Mesenteric fat pad (tissue), 1 donor: ENCODE measurements around the gene ACVR1B. TPM values are rescaled to one million over a fixed set of nuclear protein-coding genes. Genes with fewer than 3 reads are reported as not detected.

Source experiments
- DNase-seq: peaks from one replicate; pipeline ENCODE4 v3.0.0-alpha.2; 2020; ENCODE audit warnings: low spot score
- total RNA-seq: library from RNA; stranded (reverse); fragmentation: NEBNext Ultra II Directional; extraction: Animal tissue kit (Norgen Biotek cat#: 25700); gene quantifications from one replicate; pipeline ENCODE4 v1.2.1, GENCODE V29; 2021
- donor health status: DM: yes; HTN: yes; CAD: no.

The ACVR1B gene
- total RNA-seq, 1 donor from 2014 or later, result 40.9 TPM

DNA sequence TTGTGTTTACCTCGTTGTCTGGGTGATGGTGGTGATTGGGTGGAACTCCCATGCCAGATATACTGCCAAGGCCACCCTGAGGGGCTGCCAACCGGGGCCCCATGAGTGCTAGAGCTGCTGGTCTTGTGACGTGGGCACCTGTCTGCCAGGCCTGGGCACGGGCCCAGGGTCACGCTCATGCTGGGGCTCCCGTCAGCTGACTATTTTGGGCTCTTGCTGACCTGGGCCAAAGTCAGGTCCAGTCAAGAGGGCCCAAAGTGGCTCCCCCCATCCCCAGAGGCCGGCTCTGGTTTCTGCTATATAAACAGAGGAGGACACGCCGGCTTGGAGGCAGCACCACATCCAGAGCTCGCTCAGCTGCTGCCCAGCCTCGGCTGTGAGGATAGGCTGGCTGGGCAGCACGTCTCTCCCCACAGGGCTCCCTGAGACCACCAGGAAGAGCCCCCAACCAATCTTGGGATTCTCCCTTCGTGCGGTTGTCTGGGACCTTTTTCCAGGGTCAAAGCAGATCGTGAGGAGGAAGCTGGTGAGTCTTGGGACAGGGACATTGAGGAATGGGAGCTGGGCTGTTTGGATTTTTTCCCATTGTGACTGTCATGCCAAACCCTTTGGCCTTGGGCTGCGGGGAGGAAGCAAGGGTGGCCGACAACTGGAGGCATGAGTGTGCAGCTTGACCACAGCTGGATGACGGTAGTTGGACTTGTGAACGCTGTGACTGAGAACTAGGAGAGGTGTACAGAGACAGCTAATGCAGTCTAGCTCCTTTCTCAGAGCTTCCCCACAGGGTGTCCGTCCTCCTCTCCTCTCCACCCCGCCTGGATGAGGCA is 92.1 kb downstream of the ACVR1B start:
- DNase-seq, result no peak

DNA sequence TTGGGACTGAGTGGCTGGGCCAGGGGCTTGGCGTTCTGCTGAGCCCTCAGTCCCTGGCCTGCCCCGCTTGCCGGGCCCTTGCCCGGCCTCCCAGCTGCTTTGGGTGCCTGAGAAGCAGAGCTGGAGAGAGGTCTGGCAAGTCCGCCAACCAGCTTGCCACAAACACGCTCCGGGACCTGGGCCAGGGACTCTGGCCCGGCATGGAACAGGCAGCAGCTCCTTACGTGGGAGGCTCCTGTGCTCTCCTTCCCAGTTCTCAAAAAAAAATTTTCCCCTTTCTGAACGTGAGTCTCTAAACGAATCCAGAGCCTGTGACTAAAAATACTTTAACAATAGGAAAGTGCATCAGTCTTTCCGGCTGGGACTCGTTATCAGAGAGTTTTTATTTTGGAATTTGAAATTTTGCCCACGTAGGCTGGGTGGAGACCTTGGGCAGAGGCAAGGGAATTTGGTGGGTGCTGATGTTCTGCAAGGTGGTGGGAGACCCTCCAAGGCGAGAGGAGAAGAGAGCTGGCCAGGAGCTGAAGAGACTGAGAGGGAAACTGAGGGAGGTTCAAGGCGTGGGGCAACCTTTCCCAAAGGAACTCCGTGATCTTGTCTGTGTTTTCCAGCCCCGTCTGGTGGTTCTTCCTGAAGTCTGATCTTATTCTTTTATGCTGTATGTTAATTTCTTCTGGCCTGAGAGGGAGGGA is 92.9 kb downstream of the ACVR1B start:
- no peak for DNase-seq

DNA sequence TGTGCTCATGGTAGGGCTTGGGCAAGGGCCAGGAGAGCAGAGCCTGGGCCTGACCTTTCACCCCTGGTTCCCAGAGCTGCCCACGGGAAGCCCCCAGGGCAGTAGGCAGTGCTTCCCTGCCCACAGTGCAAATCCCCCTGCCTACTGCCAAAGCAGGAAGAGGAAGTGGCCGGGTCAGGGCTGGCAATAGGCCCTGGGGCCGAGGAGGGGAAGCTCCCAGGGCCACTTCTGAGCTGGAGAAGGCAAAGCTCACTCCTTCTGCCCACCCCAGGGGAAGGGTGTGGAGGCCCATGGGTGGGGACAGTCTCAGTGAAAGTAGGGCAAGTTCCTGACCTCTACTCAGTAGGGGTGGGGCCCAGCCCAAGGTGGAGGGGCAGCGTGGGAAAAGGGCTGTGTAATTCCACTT is 94.3 kb downstream of the ACVR1B start:
- no peak for DNase-seq

Other genes with a start within 250 kb of the ACVR1B start
- 1.3 TPM for gene FIGNL2, start 103.0 kb upstream of the ACVR1B start, total RNA-seq
- not detected for gene ANKRD33, start 63.6 kb upstream of the ACVR1B start, total RNA-seq
- 85.2 TPM for gene ACVRL1, start 44.2 kb upstream of the ACVR1B start, total RNA-seq
- 117 TPM for gene TAMALIN, start 55.2 kb downstream of the ACVR1B start, total RNA-seq
- gene NR4A1, start 99.7 kb downstream of the ACVR1B start, total RNA-seq, result 863 TPM
- gene ATG101, start 118.3 kb downstream of the ACVR1B start, total RNA-seq, result 36.2 TPM
- 0.45 TPM for gene SMIM41, start 128.0 kb downstream of the ACVR1B start, total RNA-seq
- not detected for gene KRT80, start 240.3 kb downstream of the ACVR1B start, total RNA-seq